22Rv1 (cell line): ENCODE results near the gene GYG2.
"Not testable (repeated sequence)": the region's sequence is repeated elsewhere in the genome, so short reads cannot be mapped to it uniquely, and the experiment has no call there.

Experiments
- H3K27ac ChIP-seq: fragments of 450-650 bp; 2 replicates; pipeline ENCODE4 v1.5.1; 2017
- ZFX ChIP-seq: fragments of 450-650 bp; IDR thresholded peaks from 2 replicates; pipeline ENCODE4 v1.6.1; 2017; ENCODE audit warnings: antibody characterized with exemption, borderline replicate concordance
- TF ChIP-seq, protein P1 (sequence below): fragments of 450-650 bp; IDR thresholded peaks from 2 replicates; pipeline ENCODE4 v1.5.1; 2017; ENCODE audit warnings: mild to moderate bottlenecking

GYG2 gene

GRCh38 chrX:2785538-2785937 lies 43.2 kb upstream of the GYG2 start:
- H3K27ac ChIP-seq = no peak overlapping the region
- TF ChIP-seq ZFX = no peak
- TF ChIP-seq, protein P1, sequence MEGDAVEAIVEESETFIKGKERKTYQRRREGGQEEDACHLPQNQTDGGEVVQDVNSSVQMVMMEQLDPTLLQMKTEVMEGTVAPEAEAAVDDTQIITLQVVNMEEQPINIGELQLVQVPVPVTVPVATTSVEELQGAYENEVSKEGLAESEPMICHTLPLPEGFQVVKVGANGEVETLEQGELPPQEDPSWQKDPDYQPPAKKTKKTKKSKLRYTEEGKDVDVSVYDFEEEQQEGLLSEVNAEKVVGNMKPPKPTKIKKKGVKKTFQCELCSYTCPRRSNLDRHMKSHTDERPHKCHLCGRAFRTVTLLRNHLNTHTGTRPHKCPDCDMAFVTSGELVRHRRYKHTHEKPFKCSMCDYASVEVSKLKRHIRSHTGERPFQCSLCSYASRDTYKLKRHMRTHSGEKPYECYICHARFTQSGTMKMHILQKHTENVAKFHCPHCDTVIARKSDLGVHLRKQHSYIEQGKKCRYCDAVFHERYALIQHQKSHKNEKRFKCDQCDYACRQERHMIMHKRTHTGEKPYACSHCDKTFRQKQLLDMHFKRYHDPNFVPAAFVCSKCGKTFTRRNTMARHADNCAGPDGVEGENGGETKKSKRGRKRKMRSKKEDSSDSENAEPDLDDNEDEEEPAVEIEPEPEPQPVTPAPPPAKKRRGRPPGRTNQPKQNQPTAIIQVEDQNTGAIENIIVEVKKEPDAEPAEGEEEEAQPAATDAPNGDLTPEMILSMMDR = no peak

GRCh38 chrX:2788980-2789379 lies 39.8 kb upstream of the GYG2 start:
- no peak for TF ChIP-seq ZFX
- TF ChIP-seq, protein P1 = no peak
- H3K27ac ChIP-seq = no peak overlapping the region

- TF ChIP-seq ZFX = no peak
- TF ChIP-seq, protein P1 = no peak
- H3K27ac ChIP-seq = no peak overlapping the region
Measured at GRCh38 chrX:2789569-2789968, 39.2 kb upstream of the GYG2 start.

DNA sequence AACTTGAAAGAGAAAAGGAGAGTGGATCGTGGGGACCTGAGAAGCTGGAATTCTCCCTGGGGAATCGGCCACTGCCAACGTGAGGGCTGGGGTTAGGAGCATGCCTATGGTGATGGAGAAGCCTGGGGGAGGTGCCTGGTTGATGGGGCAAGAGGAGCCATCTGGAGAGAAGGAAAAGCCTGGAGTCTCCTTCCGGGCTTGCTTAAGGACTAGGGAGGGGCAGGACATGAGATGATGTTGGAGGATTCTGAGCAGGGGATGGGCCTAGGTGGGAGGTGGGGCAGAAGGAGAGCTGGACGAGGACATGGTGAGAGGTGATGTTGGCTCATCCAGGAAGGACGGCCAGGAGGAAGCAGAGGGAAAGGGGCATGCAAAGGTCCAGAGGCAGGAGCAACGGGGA lies 35.0 kb upstream of the GYG2 start:
- no peak for TF ChIP-seq ZFX

DNA sequence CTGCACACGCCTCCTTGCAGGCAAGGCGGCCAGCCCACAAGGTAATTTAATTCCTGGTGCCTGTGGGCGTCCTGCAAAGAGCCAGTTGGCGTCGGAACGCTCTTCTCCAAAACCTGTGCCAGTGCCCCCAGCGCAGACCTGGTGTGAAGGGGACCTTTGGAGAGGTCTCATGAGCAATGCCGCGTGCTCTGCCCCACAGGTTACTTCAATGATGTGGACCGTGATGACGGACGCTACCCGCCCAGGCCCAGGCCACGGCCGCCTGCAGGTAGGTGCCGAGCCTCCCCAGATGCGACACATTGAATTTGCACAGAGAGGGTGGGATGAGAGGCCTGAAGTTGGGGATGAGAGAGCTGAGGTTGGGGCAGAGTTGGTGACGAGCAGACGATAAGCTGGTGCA lies 34.4 kb upstream of the GYG2 start:
- TF ChIP-seq, protein P1 = no peak
- no peak for TF ChIP-seq ZFX
- H3K27ac ChIP-seq = no peak overlapping the region

More for the DNA sequence above, 35.0 kb upstream of the GYG2 start:
- H3K27ac ChIP-seq = no peak overlapping the region

- not testable (repeated sequence) for H3K27ac ChIP-seq
Measured at GRCh38 chrX:2796808-2797207, 31.9 kb upstream of the GYG2 start.

DNA sequence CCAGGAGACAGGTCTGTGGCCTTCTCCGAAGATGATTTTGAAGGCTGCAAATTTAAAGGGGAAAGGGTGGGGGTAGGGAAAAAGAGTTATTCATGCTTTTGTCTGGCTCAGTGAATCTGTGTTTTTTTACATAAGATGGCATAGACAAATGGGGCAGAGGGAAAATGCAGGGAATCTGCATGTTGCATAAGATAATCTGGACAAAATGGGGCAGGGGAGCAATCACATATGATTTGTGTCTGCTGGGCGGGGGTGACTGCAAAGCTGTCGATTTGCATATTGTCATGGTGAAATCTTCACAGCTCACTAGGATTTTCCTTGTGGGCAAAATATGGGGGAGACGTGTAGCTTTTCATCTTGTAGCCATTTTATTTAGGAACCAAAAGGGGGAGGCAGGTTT lies 29.4 kb upstream of the GYG2 start:
- H3K27ac ChIP-seq = no peak overlapping the region
- no peak for TF ChIP-seq ZFX
- TF ChIP-seq, protein P1 = no peak

DNA sequence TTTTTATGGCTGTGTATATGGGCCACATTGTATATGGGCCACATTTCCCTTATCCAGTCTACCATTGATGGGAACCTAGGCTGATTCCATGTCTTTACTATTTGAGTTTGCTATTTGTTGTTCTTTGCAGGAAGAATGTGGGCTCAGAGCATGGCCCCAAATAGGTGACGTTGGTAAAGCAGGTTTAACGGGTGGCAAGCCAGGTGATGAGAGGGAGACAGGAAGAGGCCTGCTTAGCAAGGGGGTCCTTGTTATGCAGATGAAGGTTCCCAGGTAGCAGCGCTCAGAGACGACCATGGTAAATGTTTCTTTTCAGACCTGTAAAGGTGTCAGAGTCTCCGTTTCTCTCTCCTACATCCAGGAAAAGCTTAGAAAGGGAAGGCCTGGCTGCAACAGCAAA lies 28.8 kb upstream of the GYG2 start:
- H3K27ac ChIP-seq = not testable (repeated sequence)

GRCh38 chrX:2801223-2801622 lies 27.5 kb upstream of the GYG2 start:
- no peak overlapping the region for H3K27ac ChIP-seq
- TF ChIP-seq ZFX = no peak
- TF ChIP-seq, protein P1 = no peak

GRCh38 chrX:2802376-2803090 lies 26.2 kb upstream of the GYG2 start:
- not testable (repeated sequence) for H3K27ac ChIP-seq

- not testable (repeated sequence) for H3K27ac ChIP-seq
Measured at GRCh38 chrX:2803486-2803885, 25.2 kb upstream of the GYG2 start.

DNA sequence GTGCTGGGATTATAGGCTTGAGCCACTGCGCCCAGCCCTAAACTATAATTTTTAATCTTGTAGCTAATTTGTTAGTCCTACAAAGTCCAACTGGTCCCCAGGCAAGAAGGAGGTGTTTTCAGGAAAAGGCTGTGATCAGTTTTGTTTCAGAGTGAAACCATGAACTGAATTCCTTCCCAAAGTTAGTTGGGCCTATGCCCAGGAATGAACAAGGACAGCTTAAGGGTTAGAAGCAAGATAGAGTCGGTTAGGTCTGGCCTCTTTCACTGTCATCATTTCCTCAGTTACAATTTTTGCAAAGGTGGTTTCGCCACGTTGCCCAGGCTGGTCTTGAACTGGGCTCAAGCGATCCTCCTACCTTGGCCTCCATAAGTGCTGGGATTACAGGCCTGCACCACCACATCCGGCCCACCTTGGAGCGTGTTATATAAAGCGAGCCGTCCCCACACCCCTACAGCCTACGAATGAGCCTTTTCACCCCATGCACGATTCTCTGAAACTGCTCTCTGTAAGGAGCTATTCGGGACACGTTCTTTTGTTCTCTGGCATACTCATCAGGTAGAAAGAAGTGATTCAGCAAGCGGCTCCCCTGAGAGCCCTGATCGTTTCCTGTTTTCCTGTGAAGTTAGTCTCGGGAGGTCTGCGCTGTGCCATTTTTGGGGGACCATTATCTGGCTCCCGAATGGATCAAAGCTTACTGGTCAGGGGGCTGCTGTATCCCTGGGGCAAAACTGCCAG lies 24.5 kb upstream of the GYG2 start:
- H3K27ac ChIP-seq = not testable (repeated sequence)

DNA sequence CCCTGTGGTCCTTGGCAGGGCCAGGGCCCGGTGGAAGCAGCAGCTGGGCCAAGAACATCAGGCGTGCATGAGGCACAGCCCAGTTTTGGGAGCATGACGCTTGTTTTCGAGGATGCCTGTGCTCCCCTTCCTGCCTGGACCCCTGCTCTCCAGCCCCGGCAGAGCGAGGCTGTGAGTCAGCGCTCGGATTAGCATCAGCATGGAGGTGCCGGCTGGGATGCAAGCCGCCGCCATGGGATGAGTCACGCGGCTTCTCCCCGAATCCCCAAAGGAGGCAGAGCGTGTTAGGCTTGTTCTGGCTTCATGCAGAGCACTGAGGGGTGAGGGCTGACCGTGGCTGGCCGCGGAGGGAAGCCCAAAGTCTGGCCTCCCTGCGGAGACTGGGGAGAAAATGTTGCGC lies 23.9 kb upstream of the GYG2 start:
- not testable (repeated sequence) for H3K27ac ChIP-seq
